ENCODE results near the gene C18orf63.

DNA sequence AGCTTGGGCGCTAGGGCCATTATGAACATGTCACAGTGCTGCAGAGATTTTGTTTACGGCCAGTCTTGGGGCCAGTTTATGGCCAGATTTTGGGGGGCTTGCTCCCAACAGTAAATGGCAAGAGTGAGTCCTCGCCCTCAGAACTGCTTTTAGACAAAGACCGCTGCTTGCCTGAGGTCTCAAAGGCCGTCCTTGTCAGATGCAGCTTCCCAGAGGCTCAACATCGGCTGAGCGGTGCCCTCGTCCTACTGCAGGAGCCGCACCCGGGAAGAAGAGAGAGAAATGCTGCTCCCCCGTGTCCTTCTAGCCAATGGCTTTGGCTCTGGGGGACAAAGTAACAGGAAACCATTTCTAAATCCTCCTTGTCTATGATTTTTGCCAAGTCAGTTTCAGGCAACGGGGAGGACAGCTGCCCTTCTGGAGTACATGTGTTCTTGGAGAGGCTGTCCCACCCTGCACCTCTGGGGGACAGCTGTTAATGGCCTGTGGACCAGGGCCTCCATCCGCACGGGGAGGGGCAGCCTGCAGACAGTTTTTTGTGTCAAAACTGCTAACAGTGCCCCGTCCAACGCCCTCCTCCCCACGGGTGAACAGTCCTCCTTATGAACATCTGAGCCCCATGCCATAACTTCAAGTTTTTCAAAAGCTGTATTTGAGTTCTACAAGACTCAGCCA is 66.1 kb downstream of the C18orf63 start:
- TF ChIP-seq, protein P1, sequence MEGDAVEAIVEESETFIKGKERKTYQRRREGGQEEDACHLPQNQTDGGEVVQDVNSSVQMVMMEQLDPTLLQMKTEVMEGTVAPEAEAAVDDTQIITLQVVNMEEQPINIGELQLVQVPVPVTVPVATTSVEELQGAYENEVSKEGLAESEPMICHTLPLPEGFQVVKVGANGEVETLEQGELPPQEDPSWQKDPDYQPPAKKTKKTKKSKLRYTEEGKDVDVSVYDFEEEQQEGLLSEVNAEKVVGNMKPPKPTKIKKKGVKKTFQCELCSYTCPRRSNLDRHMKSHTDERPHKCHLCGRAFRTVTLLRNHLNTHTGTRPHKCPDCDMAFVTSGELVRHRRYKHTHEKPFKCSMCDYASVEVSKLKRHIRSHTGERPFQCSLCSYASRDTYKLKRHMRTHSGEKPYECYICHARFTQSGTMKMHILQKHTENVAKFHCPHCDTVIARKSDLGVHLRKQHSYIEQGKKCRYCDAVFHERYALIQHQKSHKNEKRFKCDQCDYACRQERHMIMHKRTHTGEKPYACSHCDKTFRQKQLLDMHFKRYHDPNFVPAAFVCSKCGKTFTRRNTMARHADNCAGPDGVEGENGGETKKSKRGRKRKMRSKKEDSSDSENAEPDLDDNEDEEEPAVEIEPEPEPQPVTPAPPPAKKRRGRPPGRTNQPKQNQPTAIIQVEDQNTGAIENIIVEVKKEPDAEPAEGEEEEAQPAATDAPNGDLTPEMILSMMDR (IDR thresholded peaks at IDR 0.05; ENCODE audit: low read depth, low read length): no peak
- TF ChIP-seq, protein P2, sequence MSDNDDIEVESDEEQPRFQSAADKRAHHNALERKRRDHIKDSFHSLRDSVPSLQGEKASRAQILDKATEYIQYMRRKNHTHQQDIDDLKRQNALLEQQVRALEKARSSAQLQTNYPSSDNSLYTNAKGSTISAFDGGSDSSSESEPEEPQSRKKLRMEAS (IDR thresholded peaks at IDR 0.05; ENCODE audit: low read depth, low read length): no peak
- no peak for TF ChIP-seq POLR2A (IDR thresholded peaks at IDR 0.05; ENCODE audit: extremely low read depth, insufficient read length)
- no peak for TF ChIP-seq MYC (IDR thresholded peaks at IDR 0.05; ENCODE audit: low read depth, low read length)

Data from NB4 (cell line).